Stimulated activated CD4-positive, alpha-beta T cell treated with anti-CD3 and anti-CD28 coated beads, Interleukin-12 subunit alpha, Interleukin-12 subunit beta, amount 100 ng/mL, for 24 hours (primary cell): Measurements from ENCODE around the gene CMIP.

Experiments used
- DNase-seq, 2 experiments: peaks; one replicate each; pipeline ENCODE4 v3.0.0-alpha.2; 2020; ENCODE audit warnings: low read depth in 2 of 2

CMIP gene

DNA sequence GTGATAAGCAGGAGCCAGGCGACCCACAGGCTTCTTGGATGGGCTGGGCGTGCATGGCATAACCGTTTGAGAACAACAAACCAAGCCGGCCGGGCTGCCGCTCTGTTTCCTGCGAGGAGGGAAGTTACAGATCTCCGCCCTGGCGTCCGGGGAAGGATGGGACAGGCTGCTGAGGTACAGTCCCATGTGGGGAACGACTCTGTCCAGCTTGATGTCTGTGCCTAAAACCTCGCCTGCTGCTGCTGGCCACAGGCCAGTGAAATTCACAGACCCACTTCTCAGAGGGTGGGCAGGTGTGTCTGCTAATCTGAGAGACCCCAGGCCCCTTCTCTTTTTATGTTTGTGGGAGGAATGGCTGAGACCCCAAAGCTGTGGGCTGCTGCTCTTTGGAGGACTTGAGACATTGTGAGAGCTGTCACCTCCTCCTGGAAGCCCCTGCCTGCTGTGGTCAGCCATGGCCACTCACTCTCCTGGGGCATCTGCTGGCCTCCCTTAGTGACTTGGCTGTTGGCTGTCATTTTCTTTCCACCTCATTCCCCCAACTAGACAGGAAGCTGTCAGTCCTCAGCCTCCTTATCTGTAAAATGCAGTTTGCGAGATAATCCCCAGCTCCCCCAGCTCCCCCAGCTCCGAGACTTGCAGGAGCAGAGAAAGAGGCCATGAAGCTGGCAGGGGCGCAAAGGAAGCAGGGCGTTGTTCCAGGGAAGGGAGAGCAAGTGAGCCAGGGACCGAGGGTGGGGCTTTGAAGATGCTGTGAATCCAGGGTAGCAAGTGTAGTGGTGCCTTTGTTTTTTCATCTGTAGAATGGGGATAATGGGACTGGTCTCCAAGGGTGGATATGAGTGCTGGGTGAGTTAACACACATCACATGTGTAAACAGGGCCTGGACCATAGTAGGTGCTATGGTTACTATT is 51.0 kb downstream of the CMIP start:
- no peak for DNase-seq

DNA sequence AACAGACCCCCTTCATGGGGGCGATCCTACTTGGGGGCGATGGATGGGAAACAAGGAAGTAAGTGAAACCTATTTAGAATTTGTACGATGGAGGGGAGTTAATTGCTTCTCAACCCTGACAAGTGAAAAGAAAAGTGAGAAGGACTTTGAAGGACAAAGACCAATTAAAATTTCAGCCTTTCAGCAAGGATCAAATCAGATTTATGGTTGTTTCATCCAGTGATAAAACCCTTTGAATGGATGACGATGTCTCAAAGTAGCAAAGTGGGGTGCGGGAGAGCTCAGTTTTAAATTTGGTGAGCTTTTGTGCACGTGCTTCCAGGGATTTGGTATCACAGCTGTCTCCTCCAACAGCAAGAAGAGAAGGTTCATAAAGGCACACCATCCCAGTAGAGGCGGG is 51.7 kb downstream of the CMIP start:
- DNase-seq: no peak

DNA sequence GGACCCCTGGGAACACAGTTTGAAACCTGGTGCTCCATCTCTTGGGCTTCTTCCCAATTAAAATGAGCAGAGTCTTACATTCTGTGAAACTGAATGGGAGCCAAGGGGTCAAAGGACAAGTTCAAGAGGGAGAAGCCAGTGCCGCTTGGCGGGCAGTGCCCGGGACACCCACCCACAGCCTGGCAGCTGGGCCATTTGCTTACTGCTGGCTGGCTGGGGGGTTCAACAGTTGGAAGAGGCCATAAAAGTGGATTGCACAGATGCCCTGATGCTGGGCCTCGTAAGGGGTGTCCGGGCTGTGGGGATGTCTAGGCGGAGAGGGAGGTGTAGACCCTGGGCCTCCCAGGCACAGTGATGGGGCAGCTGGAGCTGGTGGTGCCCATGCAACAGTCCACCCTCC is 52.1 kb downstream of the CMIP start:
- DNase-seq: no peak

DNA sequence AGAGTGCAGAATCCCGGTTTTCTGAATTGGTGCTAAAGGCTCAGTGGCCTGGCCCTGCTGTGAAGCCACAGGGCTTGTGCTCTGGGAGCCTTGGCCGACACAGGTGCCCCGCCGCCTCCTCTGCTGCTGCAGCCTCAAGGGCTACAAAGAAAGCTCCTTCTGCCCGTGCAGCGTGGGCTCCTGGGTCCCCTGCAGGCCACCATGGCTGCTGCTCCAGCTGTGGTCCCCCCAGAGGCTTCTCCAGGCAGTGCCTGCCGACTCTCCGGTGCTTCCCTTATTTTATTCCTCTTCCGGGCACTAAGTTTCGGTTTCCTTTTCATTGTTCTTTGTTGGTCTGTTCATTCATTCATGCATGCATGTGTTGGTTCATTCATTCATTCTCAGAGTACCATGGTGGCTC is 53.1 kb downstream of the CMIP start:
- no peak for DNase-seq

DNA sequence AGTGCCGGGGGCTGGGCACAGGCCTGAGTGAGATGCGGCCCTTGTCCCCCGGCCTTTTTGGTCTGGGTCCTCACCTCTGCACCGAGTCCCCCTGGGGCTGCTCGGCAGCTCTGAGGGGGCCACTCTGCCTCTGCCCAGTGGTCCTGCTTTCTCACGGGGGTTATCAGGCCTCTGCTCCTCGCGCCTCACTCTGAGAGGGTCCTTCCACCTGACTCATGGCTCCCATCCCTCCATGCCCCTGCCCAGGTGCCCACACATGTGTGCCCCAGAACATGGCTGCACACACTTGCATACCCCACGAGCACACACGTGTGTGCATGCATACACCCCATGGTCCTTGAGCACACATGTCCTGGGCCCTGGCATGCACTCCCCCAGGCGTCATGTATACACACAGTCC is 53.7 kb downstream of the CMIP start:
- DNase-seq: no peak

DNA sequence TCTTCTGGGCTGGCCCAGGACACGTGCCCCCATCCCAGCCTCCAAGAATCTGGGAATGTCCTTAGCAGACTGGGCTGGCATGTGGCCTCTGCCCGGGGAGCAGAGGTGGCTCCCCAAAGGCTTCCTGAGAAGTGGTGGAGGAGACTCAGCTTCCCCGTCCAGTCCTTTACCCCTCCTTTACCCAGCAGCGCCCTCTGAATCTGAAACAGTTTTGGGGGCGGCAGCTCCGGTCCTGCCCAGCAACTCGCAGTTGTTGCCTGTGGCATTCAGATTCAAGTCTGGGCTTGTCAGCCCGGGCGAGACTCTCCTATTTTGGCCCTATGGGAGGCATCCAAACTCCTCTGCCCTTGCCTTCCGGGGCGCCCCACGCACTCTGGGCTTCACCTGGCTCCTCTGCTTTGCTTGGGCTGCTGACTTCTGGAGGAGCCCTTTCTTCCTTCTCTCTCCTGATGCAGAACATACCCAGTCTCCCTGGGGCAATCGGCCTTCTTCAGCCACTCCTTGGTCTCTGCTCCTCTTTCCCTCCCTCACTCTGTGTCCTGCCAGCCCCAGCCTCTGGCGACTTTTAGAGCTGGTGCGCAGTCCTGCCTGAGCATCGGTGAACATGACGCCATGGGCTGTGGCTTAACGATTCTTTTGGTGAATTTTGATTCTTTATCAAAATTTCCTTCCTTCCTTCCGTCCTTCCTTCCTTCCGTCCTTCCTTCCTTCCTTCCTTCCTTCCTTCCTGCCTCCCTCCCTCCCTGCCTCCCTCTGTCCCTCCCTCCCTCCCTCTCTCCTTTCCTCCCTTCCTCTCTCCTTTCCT is 55.2 kb downstream of the CMIP start:
- DNase-seq: no peak

DNA sequence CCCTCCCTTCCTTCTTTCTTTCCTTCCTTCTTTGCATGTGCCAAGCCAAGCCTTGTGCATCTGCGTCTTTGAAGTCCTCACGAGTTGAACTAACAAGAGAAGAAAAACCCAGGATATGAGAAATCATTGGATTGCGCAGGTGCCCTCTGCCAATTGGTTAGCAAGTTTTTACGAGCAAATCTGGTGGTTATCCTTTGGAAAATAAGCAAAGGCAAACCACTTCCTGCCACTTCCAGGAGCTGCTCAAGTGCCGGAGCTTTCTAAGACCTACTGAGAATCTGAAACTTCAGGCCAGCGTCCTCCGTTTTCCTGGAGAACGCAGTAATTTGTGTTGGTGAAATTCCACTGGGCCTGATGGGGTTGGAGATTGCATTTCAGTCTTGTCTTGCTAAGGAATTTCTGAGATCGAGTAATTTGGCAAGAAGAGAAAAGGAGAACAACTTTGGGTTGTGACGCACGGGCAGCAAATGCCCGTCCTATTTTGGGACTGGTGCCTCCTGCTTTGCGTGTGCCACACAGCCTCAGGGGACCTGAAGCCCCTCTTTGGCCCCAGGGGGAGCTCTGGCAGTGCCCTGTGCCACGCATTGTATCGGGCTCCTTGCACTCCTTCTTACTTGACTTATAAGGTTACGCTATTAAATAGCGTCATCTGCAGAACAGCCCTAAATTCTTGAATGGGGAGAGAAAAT is 56.4 kb downstream of the CMIP start:
- no peak for DNase-seq

DNA sequence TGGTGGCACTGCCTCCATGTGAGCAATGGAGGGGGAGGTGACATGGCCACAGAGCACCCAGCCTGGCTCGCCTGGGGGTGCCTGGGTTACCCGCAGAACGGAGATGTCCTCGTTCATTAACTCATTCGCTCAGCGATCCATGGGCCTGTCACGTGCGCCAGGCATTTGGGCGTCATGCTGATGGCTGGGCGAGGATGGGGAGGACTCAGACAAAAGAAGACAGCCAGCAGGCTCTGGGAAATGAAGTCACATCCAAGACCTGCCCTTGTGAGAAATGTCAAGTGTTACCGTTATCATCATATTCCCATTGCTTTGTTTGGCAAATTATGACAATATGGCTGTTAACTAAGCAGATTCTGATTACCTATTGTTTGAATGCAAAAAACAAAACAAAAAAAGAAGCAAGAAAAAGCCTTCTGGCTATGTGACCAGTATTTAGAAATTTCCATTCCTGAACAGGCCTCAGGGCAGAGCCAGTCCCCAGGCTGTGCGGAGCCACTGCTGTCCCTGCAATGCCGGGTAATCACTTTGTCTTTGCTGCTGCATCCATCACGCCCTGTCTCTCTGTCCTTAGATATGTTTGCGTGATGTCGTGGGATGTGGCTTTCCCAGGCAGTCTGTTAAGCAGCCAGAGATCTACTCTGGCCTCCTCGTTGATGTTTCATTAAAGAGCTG is 57.9 kb downstream of the CMIP start:
- DNase-seq: no peak

DNA sequence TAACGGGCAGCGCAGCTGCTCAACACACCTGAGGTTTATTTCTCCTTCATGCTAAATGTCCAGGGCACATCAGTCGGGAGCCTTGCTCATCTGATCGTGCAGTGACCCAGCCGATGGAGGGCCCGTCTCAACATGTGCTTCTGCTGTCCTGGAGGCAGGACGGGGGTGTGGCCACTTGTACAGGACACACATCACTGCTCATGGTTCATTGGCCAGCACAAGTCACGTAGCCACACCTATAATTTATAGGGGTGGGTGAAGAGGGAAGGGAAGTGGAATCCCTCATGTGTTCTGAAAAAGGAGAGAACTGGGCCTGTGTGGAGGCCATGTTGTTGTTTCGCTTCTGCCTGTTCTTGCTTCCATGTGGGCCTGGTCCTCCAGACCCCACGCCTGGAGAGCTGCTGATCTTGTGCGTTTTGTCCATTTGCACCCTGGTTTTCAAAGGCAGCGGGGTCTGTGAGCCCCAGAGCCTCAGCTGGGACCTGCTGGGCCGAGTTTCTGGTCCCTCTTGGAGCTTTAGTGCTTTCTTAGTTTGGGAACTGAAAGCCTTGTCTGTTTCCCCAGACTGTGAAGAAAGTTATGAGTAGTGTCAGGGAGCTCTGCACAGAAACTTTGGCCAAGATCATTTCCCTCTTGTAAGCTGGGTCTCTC is 60.5 kb downstream of the CMIP start:
- DNase-seq: no peak

DNA sequence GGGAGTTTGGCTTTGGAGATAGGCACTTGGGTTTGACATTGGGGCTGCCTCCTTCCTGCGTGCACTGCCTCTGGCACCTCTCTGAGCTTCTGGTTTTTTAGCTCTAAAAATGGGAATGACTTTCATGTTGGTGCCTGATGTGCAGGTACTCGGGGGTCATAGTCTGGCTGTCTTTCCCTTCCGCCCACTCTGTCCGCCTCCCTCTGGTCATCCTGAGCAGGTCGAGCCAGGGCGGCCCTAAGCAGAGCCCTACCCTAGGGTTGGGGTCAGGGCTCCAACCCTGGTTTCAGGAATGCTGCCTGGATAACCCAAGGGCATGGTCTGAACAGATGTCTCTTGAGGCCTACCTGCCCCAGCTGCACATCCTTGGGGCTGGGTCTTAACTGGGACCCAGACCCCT is 64.8 kb downstream of the CMIP start:
- DNase-seq: no peak

DNA sequence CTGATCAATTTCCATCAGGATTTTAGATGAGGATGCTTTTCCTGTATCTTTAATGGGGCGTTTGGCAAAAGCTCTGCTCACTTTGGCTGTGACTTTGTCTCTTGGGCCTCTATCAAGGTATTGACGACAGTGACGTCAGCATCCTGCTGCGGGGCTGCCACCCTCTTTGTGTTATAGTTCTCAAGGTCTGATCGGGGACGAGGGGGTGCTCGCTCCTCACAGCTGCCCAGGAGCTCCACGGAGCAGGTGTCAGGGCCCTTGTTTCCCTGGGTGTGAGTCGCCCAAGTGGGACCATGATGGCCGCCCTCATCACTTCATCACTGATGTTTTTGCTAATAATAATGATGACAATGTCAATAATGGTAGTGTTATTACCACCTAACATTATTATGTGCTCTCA is 65.4 kb downstream of the CMIP start:
- no peak for DNase-seq

DNA sequence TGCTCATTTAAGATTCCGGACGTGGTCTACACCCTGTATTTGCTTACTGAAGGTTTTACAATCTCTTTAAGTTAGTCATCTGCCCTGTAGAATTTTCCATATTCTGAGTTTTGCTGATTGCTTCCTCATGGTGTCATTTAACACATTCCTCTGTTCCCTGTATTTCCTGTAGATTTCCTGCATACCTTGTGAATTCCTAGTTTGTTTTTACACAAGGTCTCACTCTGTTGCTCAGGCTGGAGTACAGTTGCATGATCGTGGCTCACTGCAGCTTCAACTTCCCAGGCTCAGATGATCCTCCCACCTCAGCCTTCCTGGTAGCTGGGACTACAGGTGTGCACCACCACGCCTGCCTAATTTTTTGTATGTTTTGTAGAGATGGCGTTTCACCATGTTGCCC is 66.8 kb downstream of the CMIP start:
- no peak for DNase-seq

DNA sequence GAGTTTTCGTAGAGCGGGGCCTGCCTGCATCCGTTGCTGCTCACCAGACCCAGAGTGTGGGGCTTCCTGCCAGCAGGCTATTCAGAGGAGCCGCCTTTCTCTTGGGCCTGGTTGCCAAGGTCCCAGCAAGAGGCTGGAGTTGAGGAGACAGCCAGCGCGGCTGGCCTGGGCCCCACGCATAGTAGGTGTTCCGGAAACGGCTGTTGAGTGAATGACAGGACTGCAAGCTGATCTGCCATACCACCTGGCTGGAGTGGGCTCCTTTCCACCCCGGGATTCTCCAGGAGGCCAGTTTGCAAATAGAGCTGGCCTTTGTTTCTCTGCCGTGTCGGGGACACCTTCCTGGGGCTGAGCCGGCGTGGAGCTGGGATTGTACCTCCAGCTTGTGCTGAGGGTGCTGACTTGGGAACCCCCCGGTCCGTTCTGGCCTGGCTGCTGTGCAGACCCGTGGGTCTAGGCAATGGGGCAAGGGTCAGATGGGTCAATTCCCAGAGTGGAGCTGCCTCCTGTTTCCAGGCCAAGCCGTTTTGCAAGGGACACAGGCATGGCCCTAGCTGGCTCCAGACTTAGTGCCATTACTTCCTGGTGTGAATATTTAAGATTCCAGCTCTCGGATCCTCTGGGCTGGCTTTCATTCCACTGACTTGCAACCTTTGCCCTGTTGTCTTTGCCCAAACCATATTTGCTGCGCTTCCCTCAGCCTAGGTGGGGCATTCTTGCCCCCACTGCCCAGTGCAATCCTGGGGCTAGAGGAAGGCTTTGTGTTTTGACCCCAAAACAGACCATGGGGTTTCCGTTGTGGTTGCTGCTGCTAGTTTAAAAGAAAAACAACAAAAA is 68.8 kb downstream of the CMIP start:
- DNase-seq: no peak

DNA sequence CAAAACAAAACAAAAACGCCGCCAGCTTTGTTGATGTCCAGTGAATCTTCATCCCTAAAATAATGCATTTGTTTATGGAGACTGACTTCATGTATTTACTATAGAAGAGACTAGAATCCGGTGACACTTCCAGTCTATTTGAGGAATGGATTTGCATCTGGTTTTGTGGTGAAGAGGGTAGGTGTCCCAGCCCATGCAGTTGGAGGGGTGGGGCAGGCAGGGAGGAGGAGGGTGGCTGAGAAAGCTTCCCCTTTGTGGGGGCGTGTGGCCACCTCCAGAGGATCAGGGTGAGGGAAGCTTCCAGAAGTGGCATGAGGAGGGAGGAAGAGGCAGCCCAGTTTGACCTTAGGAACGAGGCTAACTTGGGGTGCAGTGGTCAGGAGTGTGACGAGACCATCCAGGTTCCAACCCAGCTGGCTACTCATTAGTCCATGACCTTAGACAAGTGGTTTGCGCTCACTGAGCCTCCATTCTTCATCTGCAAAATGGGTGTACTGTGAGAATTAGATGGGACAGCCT is 69.5 kb downstream of the CMIP start:
- DNase-seq: no peak

DNA sequence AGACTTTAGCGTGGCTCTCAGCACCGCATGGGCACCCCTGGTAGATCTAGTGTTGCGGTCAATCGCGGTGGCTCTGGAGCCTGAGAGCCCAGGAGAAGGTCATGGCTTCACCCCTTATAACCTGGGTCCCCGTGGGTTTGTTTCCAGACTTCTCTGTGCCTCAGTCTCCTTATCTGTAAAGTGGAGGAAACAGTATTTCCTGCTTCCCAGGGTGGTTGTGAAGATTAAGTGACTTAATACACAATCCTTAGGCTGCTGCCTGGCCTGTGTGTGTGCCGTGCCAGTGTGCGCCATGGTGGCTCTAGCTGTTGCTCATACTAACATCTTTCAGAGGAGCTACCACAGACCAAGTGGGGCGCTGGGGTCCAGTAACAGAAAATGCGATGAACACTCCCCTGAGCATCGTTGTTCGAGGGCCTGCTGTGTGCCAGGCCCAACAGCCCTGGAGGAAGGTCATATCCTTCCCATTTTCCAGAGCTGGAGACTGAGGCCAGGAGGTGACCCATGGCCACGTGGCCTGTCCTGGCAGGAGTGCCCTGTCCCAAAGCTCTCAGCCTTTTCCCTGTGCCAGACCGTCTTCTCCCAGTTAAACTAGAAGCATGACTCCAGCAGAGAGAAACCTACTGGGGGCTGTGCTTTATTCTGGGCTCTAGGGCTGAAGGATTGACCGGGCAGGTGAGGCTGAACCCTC is 70.1 kb downstream of the CMIP start:
- no peak for DNase-seq

DNA sequence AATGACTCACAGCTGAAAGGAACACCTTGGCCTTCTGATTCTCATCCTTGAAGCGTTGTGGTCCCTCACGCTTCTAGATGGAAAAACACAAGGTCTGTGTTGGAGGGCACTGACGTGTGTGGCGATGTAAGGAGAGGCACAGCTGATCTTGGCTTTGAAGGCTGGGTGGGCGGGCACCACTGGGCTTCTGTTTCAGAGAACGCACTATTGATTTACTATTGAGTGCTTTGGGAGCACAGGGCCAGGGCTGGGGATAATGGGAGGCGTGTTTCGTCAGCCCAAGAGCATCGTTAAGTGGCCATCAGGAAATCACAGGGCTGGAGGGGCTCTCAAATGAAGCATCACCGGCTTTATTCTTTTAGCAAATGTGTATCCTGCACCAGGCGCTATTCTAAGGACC is 70.7 kb downstream of the CMIP start:
- DNase-seq: no peak

DNA sequence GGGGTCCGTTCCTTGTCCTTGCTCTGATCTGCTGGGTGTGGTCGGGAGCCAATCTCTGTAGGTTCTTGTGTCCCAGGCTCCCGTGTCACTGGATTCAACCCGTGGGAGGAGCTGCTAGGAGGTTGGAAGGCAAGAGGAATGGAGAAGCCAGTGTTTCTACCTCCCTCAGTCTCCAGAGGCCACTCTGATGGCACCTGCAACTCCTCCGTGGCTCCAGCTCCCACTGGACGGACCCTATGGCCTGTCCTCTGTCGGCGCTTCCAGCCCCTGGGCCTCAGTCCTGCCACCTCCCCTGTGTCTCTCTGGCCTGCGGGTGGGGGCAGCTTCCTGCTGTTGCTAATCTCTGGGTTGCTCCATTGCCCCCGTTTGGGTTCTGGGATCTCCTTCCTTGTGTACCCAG is 71.1 kb downstream of the CMIP start:
- no peak for DNase-seq

DNA sequence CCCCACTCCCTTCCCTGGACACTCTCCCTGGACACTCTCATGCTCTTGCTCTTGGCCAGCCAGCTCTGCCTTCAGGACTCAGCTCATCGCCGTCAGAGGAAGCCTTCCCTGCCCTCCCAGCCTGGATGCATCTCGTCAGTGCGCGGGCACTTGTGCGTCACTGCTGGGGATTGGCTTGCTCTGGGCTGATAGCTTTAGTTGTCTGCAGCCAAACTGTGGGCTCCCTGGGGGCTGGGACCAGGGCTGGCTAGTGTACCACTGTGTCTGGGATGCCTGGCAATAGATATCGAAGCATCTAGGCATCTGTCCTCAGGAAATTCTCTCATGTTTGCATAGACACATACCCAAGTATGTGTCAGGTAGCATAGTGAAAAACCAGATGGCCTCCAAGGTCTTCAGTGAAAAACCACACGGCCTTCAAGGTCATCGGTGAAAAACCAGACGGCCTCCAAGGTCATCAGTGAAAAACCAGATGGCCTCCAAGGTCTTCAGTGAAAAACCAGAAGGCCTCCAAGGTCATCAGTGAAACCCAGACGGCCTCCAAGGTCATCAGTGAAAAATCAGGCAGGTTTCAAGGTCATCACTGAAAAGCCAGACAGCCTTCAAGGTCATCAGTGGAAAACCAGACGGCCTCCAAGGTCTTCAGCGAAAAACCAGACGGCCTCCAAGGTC is 72.0 kb downstream of the CMIP start:
- no peak for DNase-seq

DNA sequence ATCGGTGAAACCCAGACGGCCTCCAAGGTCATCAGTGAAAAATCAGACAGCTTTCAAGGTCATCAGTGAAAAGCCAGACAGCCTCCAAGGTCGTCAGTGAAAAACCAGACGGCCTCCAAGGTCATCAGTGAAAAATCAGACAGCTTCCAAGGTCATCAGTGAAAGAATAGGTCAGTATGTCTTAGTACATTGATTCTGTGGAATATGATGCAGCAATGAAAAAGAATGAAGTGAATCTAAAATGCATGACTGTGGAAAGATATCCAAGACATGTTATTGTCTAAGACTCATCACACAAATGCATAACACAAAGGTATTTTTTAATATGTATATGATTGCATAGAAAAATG is 72.5 kb downstream of the CMIP start:
- no peak for DNase-seq
